GM19324 (cell line): ENCODE results near the gene INSL3.
"Not testable (repeated sequence)": the region's sequence is repeated elsewhere in the genome, so short reads cannot be mapped to it uniquely, and the experiment has no call there.

ENCODE experiments used
- ATAC-seq: cut with Tn5 transposase; IDR thresholded peaks from one replicate; pipeline ENCODE4 v1.9.1; 2021; ENCODE audit warnings: mild to moderate bottlenecking, moderate library complexity; ENCODE audit not compliant: unreplicated experiment, low FRiP score

INSL3 gene

GRCh38 chr19:17826508-17827056, 5.3 kb upstream of the INSL3 start:
- no peak for ATAC-seq

GRCh38 chr19:17824339-17824738, 3.0 kb upstream of the INSL3 start:
- ATAC-seq: no peak

- ATAC-seq: no peak
Observed at GRCh38 chr19:17817668-17818363, 3.5 kb downstream of the INSL3 start.

GRCh38 chr19:17812099-17812498, 9.2 kb downstream of the INSL3 start:
- ATAC-seq: no peak

GRCh38 chr19:17811681-17812080, 9.6 kb downstream of the INSL3 start:
- no peak for ATAC-seq

- ATAC-seq: no peak
Observed at GRCh38 chr19:17811103-17811502, 10.2 kb downstream of the INSL3 start.

GRCh38 chr19:17807731-17808316, 13.5 kb downstream of the INSL3 start:
- ATAC-seq: no peak

- ATAC-seq: no peak
Observed at GRCh38 chr19:17806945-17807344, 14.4 kb downstream of the INSL3 start.

GRCh38 chr19:17805427-17805826, 15.9 kb downstream of the INSL3 start:
- no peak for ATAC-seq

GRCh38 chr19:17803264-17803896, 17.9 kb downstream of the INSL3 start:
- ATAC-seq: no peak

- no peak for ATAC-seq
Observed at GRCh38 chr19:17802137-17802858, 19.0 kb downstream of the INSL3 start.

GRCh38 chr19:17798599-17798998, 22.7 kb downstream of the INSL3 start:
- ATAC-seq: not testable (repeated sequence)

GRCh38 chr19:17797424-17798201, 23.7 kb downstream of the INSL3 start:
- no peak for ATAC-seq

GRCh38 chr19:17796838-17797423, 24.4 kb downstream of the INSL3 start:
- no peak for ATAC-seq

- ATAC-seq: no peak
Observed at GRCh38 chr19:17796013-17796837, 25.1 kb downstream of the INSL3 start.

- no peak for ATAC-seq
Observed at GRCh38 chr19:17795495-17795856, 25.8 kb downstream of the INSL3 start.

GRCh38 chr19:17794731-17795494, 26.4 kb downstream of the INSL3 start, which contains the start of gene B3GNT3:
B3GNT3 (plus strand) TSS chr19:17795138; CDS start chr19:17807808, 12,670 bp downstream.
- ATAC-seq: no peak

- ATAC-seq: no peak
Observed at GRCh38 chr19:17794412-17794730, 26.9 kb downstream of the INSL3 start.
